ENCODE data around the gene SERPINB7.

DNA sequence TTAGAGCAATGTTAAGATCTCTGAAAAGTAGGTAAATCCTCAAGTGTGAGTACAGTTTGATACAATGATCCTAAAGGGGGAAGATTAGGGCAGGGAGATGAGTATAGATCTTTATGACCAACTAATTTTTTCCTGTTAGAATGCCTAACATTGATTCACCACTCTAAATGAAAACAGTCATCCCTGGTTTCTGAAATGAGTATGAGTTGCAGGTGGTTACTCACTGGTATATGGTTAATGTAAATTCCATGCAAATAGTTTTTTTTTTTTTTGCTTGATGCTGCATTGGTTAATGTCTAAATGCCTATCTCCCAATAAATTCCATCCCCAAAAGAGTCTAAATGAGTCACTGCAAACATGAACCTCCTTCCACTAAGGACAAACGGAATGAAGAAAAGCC, 57.3 kb downstream of the SERPINB7 start:
- TF ChIP-seq CREM (CRISPR knock-in tag; IDR thresholded peaks at IDR 0.05) (no peak), CTCF (IDR thresholded peaks at IDR 0.05) (no peak), ATF1 (CRISPR knock-in tag; IDR thresholded peaks at IDR 0.05) (no peak), GRHL2 (CRISPR knock-in tag; IDR thresholded peaks at IDR 0.05; ENCODE audit: insufficient replicate concordance, severe bottlenecking) (no peak), FOXJ3 (CRISPR knock-in tag; IDR thresholded peaks at IDR 0.05; ENCODE audit: borderline replicate concordance) (no peak), FOXP1 (CRISPR knock-in tag; IDR thresholded peaks at IDR 0.05; ENCODE audit: borderline replicate concordance) (no peak), ZNF263 (CRISPR knock-in tag; IDR thresholded peaks at IDR 0.05; ENCODE audit: low read depth) (no peak), E2F5 (CRISPR knock-in tag; IDR thresholded peaks at IDR 0.05) (no peak), ETV6 (CRISPR knock-in tag; IDR thresholded peaks at IDR 0.05) (no peak), NFYB (CRISPR knock-in tag; conservative IDR thresholded peaks at IDR 0.05; ENCODE audit: low read depth) (no peak), FOXP4 (CRISPR knock-in tag; IDR thresholded peaks at IDR 0.05) (no peak), ATF2 (CRISPR knock-in tag; IDR thresholded peaks at IDR 0.05; ENCODE audit: borderline replicate concordance, low read depth) (no peak)
- TF ChIP-seq, protein P1, sequence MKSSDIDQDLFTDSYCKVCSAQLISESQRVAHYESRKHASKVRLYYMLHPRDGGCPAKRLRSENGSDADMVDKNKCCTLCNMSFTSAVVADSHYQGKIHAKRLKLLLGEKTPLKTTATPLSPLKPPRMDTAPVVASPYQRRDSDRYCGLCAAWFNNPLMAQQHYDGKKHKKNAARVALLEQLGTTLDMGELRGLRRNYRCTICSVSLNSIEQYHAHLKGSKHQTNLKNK (CRISPR knock-in tag; IDR thresholded peaks at IDR 0.05), result no peak
- TF ChIP-seq, protein P2, sequence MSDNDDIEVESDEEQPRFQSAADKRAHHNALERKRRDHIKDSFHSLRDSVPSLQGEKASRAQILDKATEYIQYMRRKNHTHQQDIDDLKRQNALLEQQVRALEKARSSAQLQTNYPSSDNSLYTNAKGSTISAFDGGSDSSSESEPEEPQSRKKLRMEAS (CRISPR knock-in tag; IDR thresholded peaks at IDR 0.05), result no peak

Data from WTC11 (cell line).